Right cardiac atrium (tissue), 5 donors: ENCODE data around the gene JAM2. TPM values are rescaled to one million over a fixed set of nuclear protein-coding genes. Genes with fewer than 3 reads are reported as not detected.
"Not testable (repeated sequence)": the region's sequence is repeated elsewhere in the genome, so short reads cannot be mapped to it uniquely, and the experiment has no call there.

Experiments
- ATAC-seq, 2 donors: fragments of 200-7000 bp; cut with Tn5 transposase; one replicate each; pipeline versions ENCODE4 v1.8.0 to v1.9.1; 2020; ENCODE audit warnings: moderate library complexity in 2 of 2, mild to moderate bottlenecking in 1 of 2
- DNase-seq, 3 donors: peaks; one replicate each; pipeline ENCODE4 v3.0.0-alpha.2; 2020
- H3K27ac ChIP-seq: one replicate; pipeline ENCODE4 v1.5.1; 2013; ENCODE audit warnings: mild to moderate bottlenecking, low read length, control low read depth, moderate library complexity
- H3K27me3 ChIP-seq: one replicate; pipeline ENCODE4 v1.6.1; 2013; ENCODE audit not compliant: control insufficient read depth, insufficient read depth
- H3K4me1 ChIP-seq: one replicate; pipeline ENCODE4 v1.6.1; 2013; ENCODE audit warnings: low read length; ENCODE audit not compliant: control insufficient read depth, insufficient read depth
- H3K4me3 ChIP-seq: one replicate; pipeline ENCODE4 v1.5.1; 2013; ENCODE audit warnings: low read length, control low read depth
- H3K9me3 ChIP-seq: one replicate; pipeline ENCODE4 v1.6.1; 2013; ENCODE audit warnings: low read length; ENCODE audit not compliant: control insufficient read depth
- WGBS: extraction: QIAGEN DNeasy Blood & Tissue Kit; methylation state at CpG from one replicate; pipeline ENCODE4 v1.1.7; 2013; 5-methylcytosine and 5-hydroxymethylcytosine counted together
- intact Hi-C, 4 donors: fragments of 100-400 bp; cut with DNase I; formaldehyde crosslinking; loops; one replicate each; pipeline versions ENCODE4 v1.11.0 to v1.14.0; 2022 to 2023
- polyA plus RNA-seq: library from polyadenylated mRNA; stranded (reverse); fragments of 200-250 nt; gene quantifications from one replicate; pipeline ENCODE4 v1.2.3, GENCODE V29; 2013
- total RNA-seq, 4 donors: library from RNA; stranded (reverse); fragmentation: NEBNext Ultra II Directional; extraction: Animal tissue kit (Norgen Biotek cat#: 25700); gene quantifications; one replicate each; pipeline ENCODE4 v1.2.1, GENCODE V29; 2021
- donor health status: healthy with polysubstance abuse.
- donor health status: DM: no; HTN: yes; CAD: no.
- donor health status: DM: no; HTN: no; CAD: no.
- donor health status: DM: no; HTN: yes; CAD: no; lungs with severe emphysema.
- donor health status: DM: yes; HTN: yes; CAD: no.

JAM2 gene
- total and polyA plus RNA-seq, 5 donors = 26.2 to 49.5 (median 28.4) TPM

DNA sequence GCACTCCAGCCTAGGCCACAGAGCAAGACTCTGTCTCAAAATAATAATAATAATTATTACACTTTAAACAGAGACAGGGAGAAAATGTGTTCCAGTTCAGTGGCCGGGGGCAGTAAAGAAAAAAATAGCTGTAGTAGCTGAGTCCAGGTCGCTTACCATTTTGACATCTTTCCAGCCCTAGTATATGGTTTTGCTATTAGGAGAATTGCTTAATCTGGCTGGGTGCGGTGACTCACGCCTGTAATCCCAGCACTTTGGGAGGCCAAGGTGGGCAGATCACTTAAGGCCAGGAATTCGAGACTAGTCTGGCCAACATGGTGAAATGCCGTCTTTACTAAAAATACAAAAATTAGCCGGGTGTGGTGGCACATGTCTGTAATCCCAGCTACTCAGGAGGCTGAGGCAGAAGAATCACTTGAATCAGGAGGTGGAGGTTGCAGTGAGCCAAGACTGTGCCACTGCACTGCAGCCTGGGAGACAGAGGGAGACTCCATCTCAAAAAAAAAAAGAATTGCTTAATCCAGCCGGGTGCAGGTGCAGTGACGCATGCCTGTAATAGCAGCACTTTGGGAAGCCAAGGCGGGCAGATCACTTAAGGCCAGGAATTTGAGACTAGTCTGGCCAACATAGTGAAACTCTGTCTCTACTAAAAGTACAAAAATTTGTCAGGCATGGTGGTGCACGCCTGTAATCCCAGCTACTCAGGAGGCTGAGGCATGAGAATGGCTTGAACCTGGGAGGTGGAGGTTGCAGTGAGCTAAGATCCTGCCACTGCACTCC is 13.1 kb upstream of the JAM2 start:
- intact Hi-C loops, H3K27ac ChIP-seq, H3K9me3 ChIP-seq, ATAC-seq, H3K4me1 ChIP-seq, H3K27me3 ChIP-seq, DNase-seq, H3K4me3 ChIP-seq: not testable (repeated sequence)
- 94% methylated on average over 11 of the region's 11 CpGs for WGBS

- DNase-seq (peak; percentile 54 to 63 (median 56)), ATAC-seq (peak; percentile 55 to 85)
- 45% methylated on average over 2 of the region's 2 CpGs for WGBS
- Histone ChIP-seq H3K9me3 (no peaks in the 10 kb centered on the region), H3K4me1 (no peaks in the 10 kb centered on the region), H3K27me3 (no peaks in the 10 kb centered on the region), H3K4me3 (no peak overlapping the region), H3K27ac (no peak overlapping the region)
- intact Hi-C loops = no loop called here
Observed at GRCh38 chr21:25626757-25627156, 12.3 kb upstream of the JAM2 start.

DNA sequence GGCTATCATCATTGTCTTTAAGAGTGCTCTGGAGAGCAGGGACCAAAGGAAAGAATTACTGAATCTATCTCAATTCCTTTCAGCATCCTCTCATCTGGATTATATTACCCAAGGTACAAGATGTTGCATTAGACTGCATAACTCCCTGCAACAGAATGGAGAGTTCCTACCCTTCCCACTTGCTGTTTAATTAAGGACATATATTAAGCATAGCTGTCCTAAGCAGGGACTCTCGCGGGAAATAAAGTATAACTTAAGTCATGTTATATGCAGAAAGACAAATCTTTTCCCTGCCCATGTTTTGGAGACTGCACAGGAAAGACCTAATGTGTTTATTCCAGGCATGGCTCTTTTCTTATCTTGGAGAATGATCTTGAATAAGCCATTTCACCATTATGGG is 6.8 kb upstream of the JAM2 start:
- intact Hi-C loops = no loop called here
- Histone ChIP-seq H3K27ac (no peak overlapping the region), H3K27me3 (no peaks in the 10 kb centered on the region), H3K4me1 (no peaks in the 10 kb centered on the region), H3K9me3 (no peaks in the 10 kb centered on the region), H3K4me3 (no peak overlapping the region)
- DNase-seq = no peak
- WGBS = 96% methylated on average over 2 of the region's 2 CpGs
- ATAC-seq = no peak

DNA sequence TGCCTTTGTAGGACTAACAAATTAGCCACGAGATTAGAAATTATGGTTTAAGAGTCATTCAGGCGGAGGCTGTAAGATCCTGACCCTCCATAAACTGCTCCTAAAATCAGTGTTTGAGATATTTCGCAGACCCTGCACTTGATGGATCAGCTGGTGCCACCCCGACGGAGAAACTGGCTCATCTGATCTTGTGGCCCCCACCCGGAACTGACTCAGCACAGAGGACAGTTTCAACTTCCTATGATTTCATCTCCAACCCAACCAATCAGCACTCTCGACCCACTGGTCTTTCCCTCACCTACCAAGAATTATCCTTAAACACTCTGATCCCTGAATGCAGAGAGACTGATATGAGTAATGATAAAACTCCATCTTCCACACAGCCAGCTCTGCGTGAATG is 3.7 kb upstream of the JAM2 start:
- H3K9me3 ChIP-seq = no peaks in the 10 kb centered on the region
- DNase-seq (no peak), ATAC-seq (no peak)
- no peak overlapping the region for H3K4me3 ChIP-seq
- H3K4me1 ChIP-seq = no peaks in the 10 kb centered on the region
- WGBS = 73% methylated on average over 8 of the region's 8 CpGs
- H3K27me3 ChIP-seq = no peaks in the 10 kb centered on the region
- H3K27ac ChIP-seq = no peak overlapping the region
- intact Hi-C loops = no loop called here

- WGBS = 95% methylated on average over 2 of the region's 2 CpGs
- Histone ChIP-seq H3K4me3 (no peak overlapping the region), H3K27ac (no peak overlapping the region), H3K27me3 (no peaks in the 10 kb centered on the region), H3K4me1 (peaks cover 2% of the 10 kb centered on the region), H3K9me3 (no peaks in the 10 kb centered on the region)
- intact Hi-C loops = no loop called here
- DNase-seq (no peak), ATAC-seq (no peak)
Observed at GRCh38 chr21:25636727-25637126, 2.3 kb upstream of the JAM2 start.

DNA sequence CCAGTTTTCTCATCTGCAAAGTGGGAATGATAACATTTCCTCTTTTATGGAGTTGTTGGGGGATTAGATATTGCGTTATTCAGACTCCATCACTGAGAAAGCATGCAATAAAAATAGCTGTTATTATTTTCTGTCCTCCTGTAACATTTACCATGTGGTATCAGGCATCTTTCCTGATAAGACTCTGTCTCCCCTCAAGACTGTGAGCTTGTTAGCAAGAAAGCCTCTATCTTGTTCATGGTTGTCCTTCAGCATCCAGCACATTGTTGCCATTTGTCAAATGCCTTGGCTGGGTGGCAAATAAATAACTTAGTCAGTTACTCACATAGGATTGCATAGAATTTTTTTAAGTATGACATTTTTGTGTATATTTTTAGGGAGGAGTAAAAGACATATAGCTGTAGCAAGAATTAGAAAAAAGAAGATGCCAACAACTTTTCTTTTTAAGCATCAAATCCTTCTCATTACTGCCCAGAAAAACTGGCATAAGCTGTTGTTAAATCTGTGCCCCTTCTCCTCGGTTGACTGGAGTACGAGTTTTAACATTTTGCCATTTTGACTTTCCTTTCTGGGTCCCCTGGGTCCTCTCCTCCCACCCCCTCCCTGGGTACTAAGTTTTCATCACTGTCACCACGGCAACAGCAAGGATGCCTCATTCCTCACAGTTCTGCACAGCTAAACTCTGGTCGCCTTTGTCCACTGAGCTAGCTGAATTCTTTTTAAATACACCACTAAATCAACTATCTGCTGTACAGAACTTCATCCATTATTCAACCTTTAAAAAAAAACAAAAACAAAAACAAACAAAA is 1.0 kb upstream of the JAM2 start:
- Histone ChIP-seq H3K27ac (no peak overlapping the region), H3K4me1 (peaks cover 2% of the 10 kb centered on the region), H3K4me3 (no peak overlapping the region), H3K27me3 (no peaks in the 10 kb centered on the region), H3K9me3 (no peaks in the 10 kb centered on the region)
- WGBS = 35% methylated on average over 5 of the region's 5 CpGs
- DNase-seq (no peak), ATAC-seq (no peak)
- intact Hi-C loops = loop anchor here in 1 of 4 donors (2.0 kb wide), 1 partner anchor 29 kb away; no protein-coding TSS in a partner anchor

- no peaks in the 10 kb centered on the region for H3K27me3 ChIP-seq
- H3K9me3 ChIP-seq = no peaks in the 10 kb centered on the region
- WGBS = under 1% methylated on average over 40 of the region's 40 CpGs
- H3K27ac ChIP-seq = peak overlapping the region; percentile 70
- ATAC-seq = peak; percentile 89 to 91
- H3K4me3 ChIP-seq = peak overlapping the region; percentile 77
- intact Hi-C loops = loop anchor here in 3 of 4 donors (2.0 to 10.0 kb wide), 3 partner anchors 31 to 65 kb away; no protein-coding TSS in a partner anchor
- peak; percentile 42 to 83 (median 80) for DNase-seq
- H3K4me1 ChIP-seq = peaks cover 2% of the 10 kb centered on the region
Observed at GRCh38 chr21:25639551-25640201, 618 bp downstream of the JAM2 start.

DNA sequence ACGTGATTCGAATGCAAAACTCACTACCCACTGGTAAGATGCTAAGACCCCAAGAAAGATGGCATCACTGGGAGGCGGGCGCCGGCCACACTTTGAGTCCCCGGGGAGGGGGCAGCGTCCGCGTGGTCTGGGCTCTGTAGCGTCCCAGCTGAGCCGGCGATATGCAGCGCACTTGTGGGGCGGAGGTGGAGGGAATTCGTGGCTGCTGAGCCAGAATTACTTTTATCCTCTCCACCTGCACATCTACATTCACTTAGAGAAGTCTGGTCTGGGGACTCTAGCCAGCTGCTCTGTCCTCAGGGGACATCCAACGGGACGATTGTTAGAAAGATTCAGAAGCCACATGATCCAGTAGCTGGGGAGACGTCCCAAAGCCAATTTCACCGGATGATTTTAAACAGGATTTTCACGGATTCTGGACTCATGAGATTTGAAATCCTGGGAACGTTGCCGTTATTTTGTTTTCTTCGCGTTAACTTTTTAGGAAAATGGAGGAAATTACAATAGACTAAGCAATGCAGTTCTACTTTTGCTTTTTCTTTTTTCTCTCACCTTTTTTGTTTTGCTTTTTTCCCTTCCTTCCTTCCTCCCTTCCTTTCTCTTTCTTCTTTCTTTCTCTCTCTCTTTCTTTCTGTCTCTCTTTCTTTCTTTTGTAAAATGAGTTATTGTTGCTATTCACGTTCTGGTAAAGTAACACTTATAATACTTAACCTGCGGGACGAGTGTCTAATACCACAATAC is 1.3 kb downstream of the JAM2 start:
- intact Hi-C loops = loop anchor here in 2 of 4 donors (10.0 kb wide), 2 partner anchors 54 to 64 kb away; no protein-coding TSS in a partner anchor
- DNase-seq (peak; percentile 46 to 79 (median 73)), ATAC-seq (peak; percentile 68 to 80)
- H3K4me1 ChIP-seq = peaks cover 2% of the 10 kb centered on the region
- H3K27me3 ChIP-seq = no peaks in the 10 kb centered on the region
- H3K9me3 ChIP-seq = no peaks in the 10 kb centered on the region
- peak overlapping the region; percentile 77 for H3K4me3 ChIP-seq
- peak overlapping the region; percentile 70 for H3K27ac ChIP-seq
- WGBS = 5% methylated on average over 27 of the region's 27 CpGs

DNA sequence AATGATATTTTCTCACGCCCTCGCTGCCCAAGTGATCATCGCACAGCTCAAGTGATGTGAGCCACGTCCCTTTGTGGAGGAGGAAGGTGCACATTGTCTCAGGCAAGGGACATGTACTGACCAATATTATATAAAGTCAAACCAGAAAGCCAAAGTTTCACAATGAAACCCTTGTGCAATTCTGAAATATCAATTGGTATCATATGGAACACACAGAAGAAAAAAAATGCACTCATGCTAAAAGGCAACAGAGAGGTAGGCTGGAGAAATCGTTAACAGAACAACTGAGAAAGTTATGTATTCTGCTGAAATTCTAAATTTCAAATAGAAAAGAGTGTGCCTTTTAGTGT is 1.9 kb downstream of the JAM2 start:
- H3K27ac ChIP-seq = no peak overlapping the region
- H3K9me3 ChIP-seq = no peaks in the 10 kb centered on the region
- peak overlapping the region; percentile 77 for H3K4me3 ChIP-seq
- 42% methylated on average over 5 of the region's 5 CpGs for WGBS
- no peak for ATAC-seq
- peaks cover 2% of the 10 kb centered on the region for H3K4me1 ChIP-seq
- intact Hi-C loops = loop anchor here in 2 of 4 donors (10.0 kb wide), 2 partner anchors 54 to 64 kb away; no protein-coding TSS in a partner anchor
- DNase-seq = no peak
- no peaks in the 10 kb centered on the region for H3K27me3 ChIP-seq

DNA sequence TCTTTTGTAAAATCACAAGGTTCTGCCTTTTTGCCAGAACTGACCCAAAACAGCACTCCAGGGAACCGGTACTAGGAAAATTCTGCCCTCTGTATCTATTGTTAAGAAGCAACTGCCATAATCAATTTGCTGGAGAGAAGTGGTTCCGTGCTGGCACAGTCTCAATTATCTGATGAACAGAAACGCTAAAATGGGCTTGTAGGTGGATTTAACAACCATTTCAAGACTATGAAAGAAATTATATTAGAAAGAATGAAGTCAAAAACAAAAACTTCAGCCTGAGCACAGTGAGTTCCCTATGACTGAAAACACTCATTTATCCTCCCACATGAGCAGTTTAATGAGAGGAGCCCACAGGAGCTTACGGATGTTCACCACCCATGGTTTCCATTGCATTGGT is 4.4 kb downstream of the JAM2 start:
- Histone ChIP-seq H3K4me3 (no peak overlapping the region), H3K27me3 (no peaks in the 10 kb centered on the region), H3K9me3 (no peaks in the 10 kb centered on the region), H3K27ac (no peak overlapping the region), H3K4me1 (peaks cover 2% of the 10 kb centered on the region)
- ATAC-seq (no peak), DNase-seq (no peak)
- intact Hi-C loops = loop anchor here in 2 of 4 donors (10.0 kb wide), 2 partner anchors 51 to 61 kb away; no protein-coding TSS in a partner anchor
- WGBS = 89% methylated on average over 4 of the region's 4 CpGs
